GM23338 (cell line): Measurements from ENCODE around the gene SRD5A2. TPM values are rescaled to one million over a fixed set of nuclear protein-coding genes. Genes with fewer than 3 reads are reported as not detected.

Experiments used
- ATAC-seq: fragments of 200-7000 bp; cut with Tn5 transposase; 3 replicates; pipeline ENCODE4 v1.9.1; 2020
- DNase-seq: peaks from one replicate; pipeline ENCODE4 v3.0.0-alpha.2; 2015; ENCODE audit warnings: low spot score
- H2AFZ ChIP-seq: fragments of 200-600 bp; sonication (generic); 2 replicates; pipeline ENCODE4 v1.8.0; 2016; ENCODE audit warnings: antibody characterized with exemption, mild to moderate bottlenecking, moderate library complexity
- H3F3A ChIP-seq: fragments of 200-600 bp; sonication (generic); replicated peaks from 2 replicates; pipeline ENCODE4 v1.8.0; 2017; ENCODE audit warnings: antibody characterized with exemption, mixed run types, low read depth
- H3K27ac ChIP-seq: fragments of 200-600 bp; sonication (generic); 2 replicates; pipeline ENCODE4 v1.6.1; 2016; ENCODE audit warnings: low read depth
- H3K27me3 ChIP-seq: fragments of 200-600 bp; sonication (generic); 2 replicates; pipeline ENCODE4 v1.8.0; 2016; ENCODE audit warnings: mild to moderate bottlenecking, mixed run types, moderate library complexity; ENCODE audit not compliant: insufficient read depth
- H3K36me3 ChIP-seq: fragments of 200-600 bp; sonication (generic); 2 replicates; pipeline ENCODE4 v1.8.0; 2016; ENCODE audit warnings: mild to moderate bottlenecking; ENCODE audit not compliant: insufficient read depth
- H3K4me1 ChIP-seq: fragments of 200-600 bp; sonication (generic); 2 replicates; pipeline ENCODE4 v1.8.0; 2016; ENCODE audit warnings: mild to moderate bottlenecking, moderate library complexity; ENCODE audit not compliant: insufficient read depth
- H3K4me2 ChIP-seq: fragments of 200-600 bp; sonication (generic); 2 replicates; pipeline ENCODE4 v1.7.1; 2017; ENCODE audit warnings: mixed run types
- H3K4me3 ChIP-seq: fragments of 200-600 bp; sonication (generic); 2 replicates; pipeline ENCODE4 v1.6.1; 2016; ENCODE audit warnings: mixed run types
- H3K79me2 ChIP-seq: fragments of 200-600 bp; sonication (generic); replicated peaks from 2 replicates; pipeline ENCODE4 v1.8.0; 2017; ENCODE audit warnings: mild to moderate bottlenecking; ENCODE audit not compliant: insufficient read depth
- H3K9me2 ChIP-seq: fragments of 200-600 bp; sonication (generic); 2 replicates; pipeline ENCODE4 v1.8.0; 2017; ENCODE audit not compliant: insufficient read depth
- H4K20me1 ChIP-seq: fragments of 200-600 bp; sonication (generic); replicated peaks from 2 replicates; pipeline ENCODE4 v1.8.0; 2017; ENCODE audit warnings: mild to moderate bottlenecking; ENCODE audit not compliant: insufficient read depth
- H3K27ac Mint-ChIP-seq: 2 replicates; pipeline ENCODE4 v1.8.0; 2020; ENCODE audit warnings: inconsistent platforms, mild to moderate bottlenecking, moderate library complexity, mixed read lengths
- H3K27me3 Mint-ChIP-seq: 3 replicates; pipeline ENCODE4 v1.8.0; 2022; ENCODE audit warnings: low read depth, mild to moderate bottlenecking, moderate library complexity, mixed read lengths, inconsistent platforms; ENCODE audit not compliant: insufficient read depth, poor library complexity
- H3K36me3 Mint-ChIP-seq: 3 replicates; pipeline ENCODE4 v1.8.0; 2021; ENCODE audit warnings: low read depth, mild to moderate bottlenecking, inconsistent platforms, moderate library complexity, mixed read lengths
- H3K4me1 Mint-ChIP-seq: 3 replicates; pipeline ENCODE4 v1.8.0; 2020; ENCODE audit warnings: mild to moderate bottlenecking, inconsistent platforms, mixed read lengths
- H3K4me3 Mint-ChIP-seq: 3 replicates; pipeline ENCODE4 v1.8.0; 2021; ENCODE audit warnings: moderate library complexity, mild to moderate bottlenecking, inconsistent platforms, mixed read lengths
- H3K9me3 Mint-ChIP-seq: 3 replicates; pipeline ENCODE4 v1.8.0; 2020; ENCODE audit warnings: moderate library complexity, mild to moderate bottlenecking, inconsistent platforms, mixed read lengths
- CREB1 ChIP-seq: fragments of 250-450 bp; sonication (Bioruptor Pico); IDR thresholded peaks from 2 replicates; pipeline ENCODE4 v1.5.0; 2020; ENCODE audit warnings: low read depth, mild to moderate bottlenecking, moderate library complexity
- EZH2 ChIP-seq: fragments of 200-600 bp; sonication (generic); IDR thresholded peaks from one replicate; pipeline ENCODE4 v1.8.0; 2017; ENCODE audit warnings: antibody characterized with exemption, mild to moderate bottlenecking, low read depth; ENCODE audit not compliant: unreplicated experiment
- EZH2phosphoT487 ChIP-seq: fragments of 200-600 bp; sonication (generic); IDR thresholded peaks from one replicate; pipeline ENCODE4 v1.8.1; 2018; ENCODE audit warnings: antibody characterized with exemption; ENCODE audit not compliant: unreplicated experiment
- NANOG ChIP-seq: IDR thresholded peaks from 2 replicates; pipeline ENCODE4 v1.6.1; 2016; ENCODE audit warnings: antibody characterized with exemption, borderline replicate concordance
- POLR2AphosphoS5 ChIP-seq: IDR thresholded peaks from 2 replicates; pipeline ENCODE4 v1.6.1; 2016; ENCODE audit warnings: antibody characterized with exemption, low read depth
- STAT1 ChIP-seq: IDR thresholded peaks from one replicate; pipeline ENCODE4 v1.6.1; 2016; ENCODE audit warnings: antibody characterized with exemption; ENCODE audit not compliant: unreplicated experiment
- ZNF114 ChIP-seq: fragments of 250-450 bp; sonication (Bioruptor Pico); IDR thresholded peaks from 2 replicates; pipeline ENCODE4 v1.5.0; 2020; ENCODE audit warnings: mild to moderate bottlenecking, moderate library complexity
- ZNF331 ChIP-seq: fragments of 250-450 bp; sonication (Bioruptor Pico); IDR thresholded peaks from 2 replicates; pipeline ENCODE4 v1.5.0; 2020; ENCODE audit warnings: low read depth, mild to moderate bottlenecking, moderate library complexity
- polyA plus RNA-seq: library from polyadenylated mRNA; unstranded; fragments of >200 nt; fragmentation: Nextera tagmentation; extraction: Ambion mirVana; gene quantifications from 2 replicates; pipeline ENCODE4 v1.2.1, GENCODE V29; 2016
- total RNA-seq: library from RNA; depleted of rRNA; stranded (reverse); fragments of >200 nt; shearing (Covaris generic); gene quantifications from 2 replicates; pipeline ENCODE4 v1.2.3, GENCODE V29; 2014
- TF ChIP-seq, protein P1 (sequence below): IDR thresholded peaks from 2 replicates; pipeline ENCODE4 v1.6.1; 2016; ENCODE audit warnings: antibody characterized with exemption
- TF ChIP-seq, protein P2 (sequence below): IDR thresholded peaks from one replicate; pipeline ENCODE4 v1.6.1; 2018; ENCODE audit warnings: antibody characterized with exemption; ENCODE audit not compliant: unreplicated experiment
- TF ChIP-seq, protein P3 (sequence below), 2 experiments: fragments of 200-600 bp in 1 of 2; sonication (generic) in 1 of 2; conservative IDR thresholded peaks; 2 replicates each; pipeline versions ENCODE4 v1.5.1 to v1.6.1; 2016 to 2017; ENCODE audit warnings: antibody characterized with exemption in 2 of 2, low read depth in 2 of 2, mild to moderate bottlenecking in 2 of 2, moderate library complexity in 1 of 2

SRD5A2 gene
- total and polyA plus RNA-seq, 2 experiments from 2014 or later, result 0.03 to 0.05 TPM

GRCh38 chr2:31579996-31580320 lies 780 bp downstream of the SRD5A2 start:
- no peaks in the 10 kb centered on the region for H3F3A ChIP-seq
- no peak overlapping the region for H3K27ac ChIP-seq
- H3K4me2 ChIP-seq, result peak overlapping the region; percentile 87
- Mint-ChIP-seq H3K4me3 (peak overlapping the region; percentile 78), H3K4me1 (peaks cover 17% of the 10 kb centered on the region), H3K36me3 (no peaks in the 10 kb centered on the region; the same call in 2 of the 3 replicates), H3K27ac (no peak overlapping the region), H3K9me3 (peaks cover 7% of the 10 kb centered on the region; the same call in 2 of the 3 replicates), H3K27me3 (peaks cover 48% of the 10 kb centered on the region)
- DNase-seq (no peak), ATAC-seq (no peak)
- H2AFZ ChIP-seq, result peak overlapping the region; percentile 97
- no peaks in the 10 kb centered on the region for H3K79me2 ChIP-seq
- H3K4me1 ChIP-seq, result peaks cover 5% of the 10 kb centered on the region; the same call in 1 of the 2 replicates
- H3K27me3 ChIP-seq, result peaks cover 62% of the 10 kb centered on the region
- H4K20me1 ChIP-seq, result no peaks in the 10 kb centered on the region
- no peaks in the 10 kb centered on the region for H3K9me2 ChIP-seq
- peak overlapping the region; percentile 75 for H3K4me3 ChIP-seq
- H3K36me3 ChIP-seq, result no peaks in the 10 kb centered on the region
- peak; percentile 59 for TF ChIP-seq EZH2
- TF ChIP-seq ZNF114 (CRISPR knock-in tag), result no peak

- H3K9me3 Mint-ChIP-seq, result peaks cover 7% of the 10 kb centered on the region; the same call in 2 of the 3 replicates
- no peaks in the 10 kb centered on the region for H3K79me2 ChIP-seq
- H3K36me3 ChIP-seq, result no peaks in the 10 kb centered on the region
- H3K27ac Mint-ChIP-seq, result no peak overlapping the region
- no peak overlapping the region for H3K27ac ChIP-seq
- peaks cover 48% of the 10 kb centered on the region for H3K27me3 Mint-ChIP-seq
- ATAC-seq (no peak), DNase-seq (no peak)
- no peaks in the 10 kb centered on the region for H4K20me1 ChIP-seq
- H3K4me1 ChIP-seq, result no peaks in the 10 kb centered on the region
- H3K4me3 Mint-ChIP-seq, result no peak overlapping the region
- H3K36me3 Mint-ChIP-seq, result no peaks in the 10 kb centered on the region; the same call in 2 of the 3 replicates
- H3K4me1 Mint-ChIP-seq, result peaks cover 9% of the 10 kb centered on the region
- H2AFZ ChIP-seq, result no peak overlapping the region
- H3K4me3 ChIP-seq, result no peak overlapping the region
- peaks cover 62% of the 10 kb centered on the region for H3K27me3 ChIP-seq
- no peaks in the 10 kb centered on the region for H3F3A ChIP-seq
- no peak overlapping the region for H3K4me2 ChIP-seq
- no peaks in the 10 kb centered on the region for H3K9me2 ChIP-seq
- TF ChIP-seq POLR2AphosphoS5 (no peak), ZNF331 (CRISPR knock-in tag) (no peak), EZH2 (no peak), STAT1 (no peak), CREB1 (CRISPR knock-in tag) (no peak), EZH2phosphoT487 (no peak), ZNF114 (CRISPR knock-in tag) (no peak), NANOG (no peak)
- TF ChIP-seq, protein P1, sequence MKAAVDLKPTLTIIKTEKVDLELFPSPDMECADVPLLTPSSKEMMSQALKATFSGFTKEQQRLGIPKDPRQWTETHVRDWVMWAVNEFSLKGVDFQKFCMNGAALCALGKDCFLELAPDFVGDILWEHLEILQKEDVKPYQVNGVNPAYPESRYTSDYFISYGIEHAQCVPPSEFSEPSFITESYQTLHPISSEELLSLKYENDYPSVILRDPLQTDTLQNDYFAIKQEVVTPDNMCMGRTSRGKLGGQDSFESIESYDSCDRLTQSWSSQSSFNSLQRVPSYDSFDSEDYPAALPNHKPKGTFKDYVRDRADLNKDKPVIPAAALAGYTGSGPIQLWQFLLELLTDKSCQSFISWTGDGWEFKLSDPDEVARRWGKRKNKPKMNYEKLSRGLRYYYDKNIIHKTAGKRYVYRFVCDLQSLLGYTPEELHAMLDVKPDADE, result no peak
- TF ChIP-seq, protein P2, sequence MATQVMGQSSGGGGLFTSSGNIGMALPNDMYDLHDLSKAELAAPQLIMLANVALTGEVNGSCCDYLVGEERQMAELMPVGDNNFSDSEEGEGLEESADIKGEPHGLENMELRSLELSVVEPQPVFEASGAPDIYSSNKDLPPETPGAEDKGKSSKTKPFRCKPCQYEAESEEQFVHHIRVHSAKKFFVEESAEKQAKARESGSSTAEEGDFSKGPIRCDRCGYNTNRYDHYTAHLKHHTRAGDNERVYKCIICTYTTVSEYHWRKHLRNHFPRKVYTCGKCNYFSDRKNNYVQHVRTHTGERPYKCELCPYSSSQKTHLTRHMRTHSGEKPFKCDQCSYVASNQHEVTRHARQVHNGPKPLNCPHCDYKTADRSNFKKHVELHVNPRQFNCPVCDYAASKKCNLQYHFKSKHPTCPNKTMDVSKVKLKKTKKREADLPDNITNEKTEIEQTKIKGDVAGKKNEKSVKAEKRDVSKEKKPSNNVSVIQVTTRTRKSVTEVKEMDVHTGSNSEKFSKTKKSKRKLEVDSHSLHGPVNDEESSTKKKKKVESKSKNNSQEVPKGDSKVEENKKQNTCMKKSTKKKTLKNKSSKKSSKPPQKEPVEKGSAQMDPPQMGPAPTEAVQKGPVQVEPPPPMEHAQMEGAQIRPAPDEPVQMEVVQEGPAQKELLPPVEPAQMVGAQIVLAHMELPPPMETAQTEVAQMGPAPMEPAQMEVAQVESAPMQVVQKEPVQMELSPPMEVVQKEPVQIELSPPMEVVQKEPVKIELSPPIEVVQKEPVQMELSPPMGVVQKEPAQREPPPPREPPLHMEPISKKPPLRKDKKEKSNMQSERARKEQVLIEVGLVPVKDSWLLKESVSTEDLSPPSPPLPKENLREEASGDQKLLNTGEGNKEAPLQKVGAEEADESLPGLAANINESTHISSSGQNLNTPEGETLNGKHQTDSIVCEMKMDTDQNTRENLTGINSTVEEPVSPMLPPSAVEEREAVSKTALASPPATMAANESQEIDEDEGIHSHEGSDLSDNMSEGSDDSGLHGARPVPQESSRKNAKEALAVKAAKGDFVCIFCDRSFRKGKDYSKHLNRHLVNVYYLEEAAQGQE, result no peak
- TF ChIP-seq, protein P3, sequence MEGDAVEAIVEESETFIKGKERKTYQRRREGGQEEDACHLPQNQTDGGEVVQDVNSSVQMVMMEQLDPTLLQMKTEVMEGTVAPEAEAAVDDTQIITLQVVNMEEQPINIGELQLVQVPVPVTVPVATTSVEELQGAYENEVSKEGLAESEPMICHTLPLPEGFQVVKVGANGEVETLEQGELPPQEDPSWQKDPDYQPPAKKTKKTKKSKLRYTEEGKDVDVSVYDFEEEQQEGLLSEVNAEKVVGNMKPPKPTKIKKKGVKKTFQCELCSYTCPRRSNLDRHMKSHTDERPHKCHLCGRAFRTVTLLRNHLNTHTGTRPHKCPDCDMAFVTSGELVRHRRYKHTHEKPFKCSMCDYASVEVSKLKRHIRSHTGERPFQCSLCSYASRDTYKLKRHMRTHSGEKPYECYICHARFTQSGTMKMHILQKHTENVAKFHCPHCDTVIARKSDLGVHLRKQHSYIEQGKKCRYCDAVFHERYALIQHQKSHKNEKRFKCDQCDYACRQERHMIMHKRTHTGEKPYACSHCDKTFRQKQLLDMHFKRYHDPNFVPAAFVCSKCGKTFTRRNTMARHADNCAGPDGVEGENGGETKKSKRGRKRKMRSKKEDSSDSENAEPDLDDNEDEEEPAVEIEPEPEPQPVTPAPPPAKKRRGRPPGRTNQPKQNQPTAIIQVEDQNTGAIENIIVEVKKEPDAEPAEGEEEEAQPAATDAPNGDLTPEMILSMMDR (conservative IDR thresholded peaks at IDR 0.05; ENCODE audit: low read depth in 2 of 2), result no peak
Measured at GRCh38 chr2:31578316-31578715, 2.4 kb downstream of the SRD5A2 start.
